HG02938 (cell line): Measurements from ENCODE around the gene GDA.
"Not testable (repeated sequence)": the region's sequence is repeated elsewhere in the genome, so short reads cannot be mapped to it uniquely, and the experiment has no call there.

Experiments
- ATAC-seq: cut with Tn5 transposase; IDR thresholded peaks from one replicate; pipeline ENCODE4 v1.9.1; 2021; ENCODE audit warnings: mild to moderate bottlenecking, moderate library complexity; ENCODE audit not compliant: unreplicated experiment

Gene GDA

GRCh38 chr9:72274441-72274840 lies 125.2 kb downstream of the GDA start:
- no peak for ATAC-seq

GRCh38 chr9:72274916-72275315 lies 125.7 kb downstream of the GDA start:
- no peak for ATAC-seq

DNA sequence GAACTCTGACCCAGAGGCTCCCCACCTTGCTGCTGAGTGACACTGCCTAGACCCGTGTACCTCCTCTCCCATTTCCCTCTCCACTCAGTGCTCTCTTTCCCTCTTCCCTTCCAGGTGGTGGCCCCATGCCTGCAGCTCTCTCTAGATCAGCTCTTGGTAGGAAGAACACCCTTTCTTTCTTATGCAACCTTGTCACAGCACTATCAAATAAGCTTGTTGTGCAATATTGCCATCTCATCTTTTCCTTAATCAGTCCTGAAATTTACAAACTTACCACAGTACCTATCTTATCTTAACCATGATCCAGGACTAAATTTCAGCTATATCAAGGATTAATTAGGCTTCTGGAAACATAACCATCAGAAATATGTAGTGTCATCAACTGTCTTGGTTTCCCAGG lies 127.2 kb downstream of the GDA start:
- no peak for ATAC-seq

DNA sequence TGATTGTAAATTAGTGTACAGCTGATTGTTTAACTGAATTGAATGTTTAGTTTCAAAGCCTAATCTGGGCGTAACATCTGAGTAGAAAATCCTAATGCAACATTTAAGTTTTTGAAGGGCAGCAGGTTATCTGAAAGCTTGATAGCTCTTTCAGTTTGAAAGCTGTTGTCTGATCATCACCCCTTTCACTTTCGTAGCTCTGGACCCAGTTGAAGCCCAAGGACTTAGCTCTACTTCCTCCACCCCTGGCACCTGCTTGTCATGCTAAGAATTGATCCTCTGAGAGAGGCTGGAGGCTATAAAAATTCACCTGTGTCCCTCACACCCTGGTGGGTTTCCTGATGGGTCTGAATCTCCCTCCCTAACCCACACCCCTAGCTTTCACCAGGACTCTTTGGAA lies 129.7 kb downstream of the GDA start:
- ATAC-seq, result peak; percentile 66

- ATAC-seq, result peak; percentile 91
Observed at GRCh38 chr9:72280913-72281500, 131.8 kb downstream of the GDA start.

DNA sequence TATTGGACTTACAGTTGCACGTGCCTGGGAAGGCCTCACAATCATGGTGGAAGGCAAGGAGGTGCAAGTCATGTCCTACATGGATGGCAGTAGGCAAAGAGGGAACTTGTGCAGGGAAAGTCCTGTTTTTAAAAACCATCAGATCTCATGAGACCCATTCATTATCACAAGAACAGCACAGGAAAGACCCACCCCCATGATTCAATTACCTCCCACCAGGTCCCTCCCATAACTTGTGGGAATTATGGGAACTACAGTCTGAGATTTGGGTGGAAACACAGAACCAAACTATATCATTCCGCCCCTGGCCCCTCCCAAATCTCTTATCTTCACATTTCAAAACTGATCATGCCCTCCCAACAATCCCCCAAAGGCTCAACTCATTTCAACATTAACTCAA lies 140.2 kb downstream of the GDA start:
- ATAC-seq, result no peak

GRCh38 chr9:72290311-72290710 lies 141.1 kb downstream of the GDA start:
- ATAC-seq, result no peak

GRCh38 chr9:72291576-72291975 lies 142.3 kb downstream of the GDA start:
- ATAC-seq, result not testable (repeated sequence)

DNA sequence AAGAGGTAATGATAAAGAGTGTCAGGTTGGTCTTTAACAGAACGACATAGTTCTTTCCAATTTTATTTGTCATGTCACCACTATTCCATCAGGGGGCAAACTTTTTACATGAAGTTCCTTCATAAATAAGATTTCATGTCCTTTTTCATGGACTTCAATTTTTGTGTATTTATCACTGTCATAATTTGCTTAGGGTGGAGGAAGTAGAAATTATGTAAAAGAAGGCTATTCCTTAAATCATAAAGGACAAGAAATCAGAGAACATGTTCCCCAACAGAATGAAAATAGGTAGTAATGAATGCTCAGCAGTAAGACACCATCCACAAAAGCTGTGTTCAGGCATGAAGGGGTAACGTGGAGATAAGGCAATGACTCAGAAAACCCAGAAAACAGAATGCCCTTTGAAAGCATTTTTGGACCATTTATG lies 143.0 kb downstream of the GDA start:
- peak; percentile 41 for ATAC-seq

GRCh38 chr9:72292874-72293607 lies 143.8 kb downstream of the GDA start:
- no peak for ATAC-seq

GRCh38 chr9:72294936-72295335 lies 145.7 kb downstream of the GDA start:
- no peak for ATAC-seq

- ATAC-seq, result no peak
Observed at GRCh38 chr9:72297516-72297915, 148.3 kb downstream of the GDA start.

- ATAC-seq, result no peak
Observed at GRCh38 chr9:72299017-72299603, 149.9 kb downstream of the GDA start.

DNA sequence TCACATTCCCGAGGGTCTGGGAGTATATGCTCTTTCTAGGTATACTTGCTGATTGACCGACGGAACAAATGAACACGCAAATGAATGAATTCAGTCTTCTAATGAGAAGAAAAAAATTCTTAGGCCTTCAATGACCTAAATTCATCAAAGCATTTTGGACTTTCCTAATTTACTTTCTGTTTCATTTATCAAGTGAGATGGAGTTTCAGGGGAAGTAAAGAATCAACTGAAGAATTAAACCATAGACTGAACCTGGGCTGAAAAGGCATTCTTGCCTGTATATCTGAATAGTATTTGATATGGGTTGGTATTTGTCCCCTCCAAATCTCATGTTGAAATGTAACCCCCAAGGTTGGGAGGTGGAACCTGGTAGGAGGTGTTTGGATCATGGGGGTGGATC lies 151.6 kb downstream of the GDA start:
- ATAC-seq, result no peak
